ENCODE data around the gene NFKBIZ.

- TF ChIP-seq CTCF (IDR thresholded peaks at IDR 0.05): no peak
- no peak for TF ChIP-seq POLR2A (IDR thresholded peaks at IDR 0.05)
Observed at GRCh38 chr3:101816215-101817149, 32.8 kb upstream of the NFKBIZ start.

All from thyroid gland (tissue), 4 donors.